Brain microvascular endothelial cell (primary cell): ENCODE measurements around the gene CDK5R1.

ENCODE experiments used
- DNase-seq: peaks from one replicate; pipeline ENCODE4 v3.0.0-alpha.2; 2020
- H3K27ac ChIP-seq: fragments of 250-450 bp; sonication (Bioruptor Pico); 2 replicates; pipeline ENCODE4 v1.5.1; 2020; ENCODE audit warnings: mild to moderate bottlenecking, moderate library complexity
- H3K27me3 ChIP-seq: fragments of 250-450 bp; sonication (Bioruptor Pico); replicated peaks from 2 replicates; pipeline ENCODE4 v1.5.1; 2020; ENCODE audit warnings: mild to moderate bottlenecking
- H3K36me3 ChIP-seq: fragments of 250-450 bp; sonication (Bioruptor Pico); replicated peaks from 2 replicates; pipeline ENCODE4 v1.5.1; 2020; ENCODE audit warnings: mild to moderate bottlenecking
- H3K4me3 ChIP-seq: 2 replicates; pipeline ENCODE4 v1.5.1; 2011; ENCODE audit warnings: low read depth, mild to moderate bottlenecking, control low read depth, low read length, moderate library complexity
- CTCF ChIP-seq: IDR thresholded peaks from 2 replicates; pipeline ENCODE4 v1.5.1; 2011; ENCODE audit warnings: low read depth, mild to moderate bottlenecking, moderate library complexity, low read length, control low read depth, inconsistent platforms; ENCODE audit errors: missing control alignments
- in situ Hi-C: cut with HindIII; loops from 2 replicates; pipeline ENCODE4 v1.10.0; 2017; ENCODE audit warnings: low sequenced_read_pairs, low pct_ligation_motif_present

CDK5R1 gene

DNA sequence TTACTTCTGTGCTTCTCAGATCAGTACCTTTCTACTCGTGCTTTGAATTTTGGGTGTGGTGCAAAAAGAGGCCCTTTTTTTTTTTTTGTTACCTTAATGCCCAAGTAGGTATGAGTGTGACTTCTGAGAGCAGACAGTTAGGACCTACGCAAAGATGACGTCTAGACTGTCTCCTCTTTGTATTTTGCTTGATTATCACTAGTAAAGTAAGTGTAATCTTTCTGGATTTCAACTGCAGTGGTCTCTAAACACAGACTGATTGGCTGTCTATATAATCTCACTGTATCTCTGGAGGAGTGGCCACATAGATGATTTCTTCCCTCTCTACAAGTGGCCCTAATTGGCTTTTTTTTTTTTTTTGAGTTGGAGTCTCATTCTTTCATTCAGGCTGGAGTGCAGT is 11.5 kb upstream of the CDK5R1 start:
- Histone ChIP-seq H3K27ac (no peak overlapping the region), H3K27me3 (no peaks in the 10 kb centered on the region), H3K36me3 (peaks cover 87% of the 10 kb centered on the region), H3K4me3 (no peak overlapping the region)
- no peak for DNase-seq
- TF ChIP-seq CTCF, result no peak
- in situ Hi-C loops, result no loop called here

GRCh38 chr17:32477220-32477619 is 9.6 kb upstream of the CDK5R1 start:
- no peak overlapping the region for H3K4me3 ChIP-seq
- peaks cover 74% of the 10 kb centered on the region for H3K36me3 ChIP-seq
- no peak overlapping the region for H3K27ac ChIP-seq
- in situ Hi-C loops, result no loop called here
- no peak for DNase-seq
- TF ChIP-seq CTCF, result no peak
- no peaks in the 10 kb centered on the region for H3K27me3 ChIP-seq

- in situ Hi-C loops, result no loop called here
- no peaks in the 10 kb centered on the region for H3K27me3 ChIP-seq
- no peak overlapping the region for H3K27ac ChIP-seq
- no peak for DNase-seq
- H3K36me3 ChIP-seq, result peaks cover 70% of the 10 kb centered on the region
- H3K4me3 ChIP-seq, result no peak overlapping the region
- TF ChIP-seq CTCF, result no peak
Observed at GRCh38 chr17:32479074-32479617, 7.6 kb upstream of the CDK5R1 start.

DNA sequence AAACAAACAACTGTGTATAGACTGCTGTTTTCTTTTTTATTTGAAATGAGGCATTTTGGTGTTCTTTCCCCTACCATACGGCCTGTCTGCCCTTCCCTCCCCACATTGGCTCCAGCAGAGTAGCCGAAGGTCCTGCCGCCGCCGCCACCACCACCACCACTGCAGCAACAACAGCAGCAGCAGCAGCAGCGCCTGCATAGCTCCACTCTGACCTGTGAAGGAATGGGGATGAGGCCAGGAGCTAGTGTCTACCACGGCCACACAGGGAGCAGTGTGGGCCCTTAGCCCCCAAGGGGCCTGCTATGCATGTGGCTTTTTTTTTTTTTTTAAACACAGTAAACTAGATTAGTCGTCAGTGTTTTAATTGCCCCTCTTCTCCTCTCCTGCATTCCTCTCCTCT is 5.6 kb upstream of the CDK5R1 start:
- TF ChIP-seq CTCF, result no peak
- Histone ChIP-seq H3K36me3 (peaks cover 50% of the 10 kb centered on the region), H3K27ac (no peak overlapping the region), H3K4me3 (no peak overlapping the region), H3K27me3 (no peaks in the 10 kb centered on the region)
- no peak for DNase-seq
- in situ Hi-C loops, result no loop called here

- in situ Hi-C loops, result no loop called here
- no peaks in the 10 kb centered on the region for H3K27me3 ChIP-seq
- peaks cover 35% of the 10 kb centered on the region for H3K36me3 ChIP-seq
- DNase-seq, result no peak
- no peak overlapping the region for H3K27ac ChIP-seq
- no peak for TF ChIP-seq CTCF
- H3K4me3 ChIP-seq, result no peak overlapping the region
Observed at GRCh38 chr17:32482568-32483320, 4.0 kb upstream of the CDK5R1 start.

- in situ Hi-C loops, result no loop called here
- peaks cover 27% of the 10 kb centered on the region for H3K36me3 ChIP-seq
- DNase-seq, result peak; percentile 71
- TF ChIP-seq CTCF, result peak; percentile 82
- no peak overlapping the region for H3K27ac ChIP-seq
- H3K27me3 ChIP-seq, result no peaks in the 10 kb centered on the region
- H3K4me3 ChIP-seq, result no peak overlapping the region
Observed at GRCh38 chr17:32483451-32484019, 3.3 kb upstream of the CDK5R1 start.
